ENCODE results near the gene TRPV4. TPM values are rescaled to one million over a fixed set of nuclear protein-coding genes. Genes with fewer than 3 reads are reported as not detected.
A peak's percentile ranks its signal among the peaks of the same experiment; 100 is the strongest.

Gene TRPV4
- total RNA-seq, 1 experiment from 2014 or later = 0.09 TPM

- H3K36me3 Mint-ChIP-seq (ENCODE audit: insufficient read depth, unreplicated experiment) = no peaks in the 10 kb centered on the region
- CTCF ChIA-PET = interaction anchor here (0.6 to 4.6 kb wide), 9 partner anchors 27 to 635 kb away, joined by 3 to 23 read pairs (median 3); no protein-coding TSS in a partner anchor
- peaks cover 41% of the 10 kb centered on the region for H3K4me1 Mint-ChIP-seq (ENCODE audit: insufficient read depth, unreplicated experiment)
- TF ChIP-seq CTCF (IDR thresholded peaks at IDR 0.05; ENCODE audit: unreplicated experiment) = peak; percentile 56
- H3K27ac Mint-ChIP-seq (ENCODE audit: low read depth, unreplicated experiment) = peak within 1 kb of the TSS; percentile 82
- peak; percentile 88 for DNase-seq (ENCODE audit: unreplicated experiment)
- POLR2A ChIA-PET = interaction anchor here (0.7 to 1.6 kb wide), 2 partner anchors 8 to 74 kb away, joined by 3 to 10 read pairs; no protein-coding TSS in a partner anchor
- intact Hi-C loops (cut with micrococcal nuclease) = loop anchor here (1.0 to 2.0 kb wide), 4 partner anchors 27 to 283 kb away; no protein-coding TSS in a partner anchor
- peak within 1 kb of the TSS; percentile 96 for H3K4me3 Mint-ChIP-seq (ENCODE audit: unreplicated experiment)
- no peaks in the 10 kb centered on the region for H3K27me3 Mint-ChIP-seq (ENCODE audit: insufficient read depth, unreplicated experiment)
- no peaks in the 10 kb centered on the region for H3K9me3 Mint-ChIP-seq (ENCODE audit: unreplicated experiment)
- BruUV-seq (replicated peaks) = no TSS peak
Measured at GRCh38 chr12:109880043-109880931, 47.1 kb upstream of the TRPV4 start, which contains the start of gene GLTP. Gene GLTP, minus strand, starts transcription at chr12:109880541. Its CDS starts 167 bp downstream, at chr12:109880374.

GRCh38 chr12:109879351-109880042 is 46.3 kb upstream of the TRPV4 start:
- intact Hi-C loops (cut with micrococcal nuclease) = loop anchor here (1.0 to 2.0 kb wide), 4 partner anchors 26 to 283 kb away; no protein-coding TSS in a partner anchor
- TF ChIP-seq CTCF (IDR thresholded peaks at IDR 0.05; ENCODE audit: unreplicated experiment) = no peak
- H3K36me3 Mint-ChIP-seq (ENCODE audit: insufficient read depth, unreplicated experiment) = no peaks in the 10 kb centered on the region
- POLR2A ChIA-PET = interaction anchor here (1.6 to 1.7 kb wide), 2 partner anchors 9 to 21 kb away, joined by 7 to 10 read pairs; partner anchors contain the start of gene TCHP
- DNase-seq (ENCODE audit: unreplicated experiment) = peak; percentile 13
- no peaks in the 10 kb centered on the region for H3K9me3 Mint-ChIP-seq (ENCODE audit: unreplicated experiment)
- CTCF ChIA-PET = interaction anchor here (1.3 to 4.6 kb wide), 3 partner anchors 27 to 75 kb away, joined by 4 to 23 read pairs (median 5); no protein-coding TSS in a partner anchor
- peaks cover 45% of the 10 kb centered on the region for H3K4me1 Mint-ChIP-seq (ENCODE audit: insufficient read depth, unreplicated experiment)
- H3K27ac Mint-ChIP-seq (ENCODE audit: low read depth, unreplicated experiment) = peak overlapping the region; percentile 82
- H3K27me3 Mint-ChIP-seq (ENCODE audit: insufficient read depth, unreplicated experiment) = no peaks in the 10 kb centered on the region
- H3K4me3 Mint-ChIP-seq (ENCODE audit: unreplicated experiment) = peak overlapping the region; percentile 96
- BruUV-seq (replicated peaks) = TSS peak; percentile 38

GRCh38 chr12:109878749-109879148 is 45.6 kb upstream of the TRPV4 start:
- H3K4me1 Mint-ChIP-seq (ENCODE audit: insufficient read depth, unreplicated experiment) = peaks cover 44% of the 10 kb centered on the region
- ChIA-PET POLR2A (interaction anchor here (1.6 to 1.7 kb wide), 2 partner anchors 9 to 22 kb away, joined by 7 to 10 read pairs; partner anchors contain the start of gene TCHP), CTCF (interaction anchor here (0.6 to 4.6 kb wide), 5 partner anchors 11 to 74 kb away, joined by 3 to 23 read pairs (median 4); no protein-coding TSS in a partner anchor)
- no peaks in the 10 kb centered on the region for H3K36me3 Mint-ChIP-seq (ENCODE audit: insufficient read depth, unreplicated experiment)
- TF ChIP-seq CTCF (IDR thresholded peaks at IDR 0.05; ENCODE audit: unreplicated experiment) = no peak
- no peaks in the 10 kb centered on the region for H3K27me3 Mint-ChIP-seq (ENCODE audit: insufficient read depth, unreplicated experiment)
- H3K27ac Mint-ChIP-seq (ENCODE audit: low read depth, unreplicated experiment) = no peak overlapping the region
- DNase-seq (ENCODE audit: unreplicated experiment) = no peak
- no TSS peak for BruUV-seq (replicated peaks)
- intact Hi-C loops (cut with micrococcal nuclease) = no loop called here
- no peaks in the 10 kb centered on the region for H3K9me3 Mint-ChIP-seq (ENCODE audit: unreplicated experiment)
- peak overlapping the region; percentile 96 for H3K4me3 Mint-ChIP-seq (ENCODE audit: unreplicated experiment)
